ENCODE measurements around the gene FEN1.

The FEN1 gene

DNA sequence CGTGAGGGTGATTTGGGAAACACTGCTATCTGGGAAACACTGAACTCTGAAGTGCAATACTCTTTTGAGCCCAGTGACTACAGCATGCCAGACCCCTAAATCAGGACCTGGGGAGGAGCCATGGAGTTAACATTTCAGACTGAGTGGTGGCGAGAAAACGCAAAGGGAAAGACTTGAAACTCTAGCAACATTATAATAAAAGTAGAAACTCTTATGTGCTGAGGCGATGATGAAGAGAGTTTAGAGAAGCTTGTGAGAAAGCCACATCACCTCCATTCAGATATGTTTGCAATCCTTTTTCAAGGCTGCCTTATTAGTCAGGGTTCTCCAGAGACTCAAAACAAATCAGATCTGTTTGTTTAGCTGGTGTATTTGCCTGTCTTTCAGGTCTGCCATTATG lies 1.9 kb downstream of the FEN1 start:
- no peak for DNase-seq
- WGBS (ENCODE audit: insufficient coverage): 100% methylated on average over 1 of the region's 4 CpGs
- POLR2A ChIA-PET: no interaction called here

DNA sequence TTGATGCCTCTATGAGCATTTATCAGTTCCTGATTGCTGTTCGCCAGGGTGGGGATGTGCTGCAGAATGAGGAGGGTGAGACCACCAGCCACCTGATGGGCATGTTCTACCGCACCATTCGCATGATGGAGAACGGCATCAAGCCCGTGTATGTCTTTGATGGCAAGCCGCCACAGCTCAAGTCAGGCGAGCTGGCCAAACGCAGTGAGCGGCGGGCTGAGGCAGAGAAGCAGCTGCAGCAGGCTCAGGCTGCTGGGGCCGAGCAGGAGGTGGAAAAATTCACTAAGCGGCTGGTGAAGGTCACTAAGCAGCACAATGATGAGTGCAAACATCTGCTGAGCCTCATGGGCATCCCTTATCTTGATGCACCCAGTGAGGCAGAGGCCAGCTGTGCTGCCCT lies 2.7 kb downstream of the FEN1 start:
- Histone ChIP-seq H3K36me3 (ENCODE audit: control insufficient read depth in 4 of 4, insufficient read depth in 4 of 4, low read length in 3 of 4) (peaks cover 3 to 53% (median 11%) of the 10 kb centered on the region in 4 experiments), H3K27me3 (replicated peaks in 2 of 5; ENCODE audit: control insufficient read depth in 4 of 5, insufficient read depth in 5 of 5, low read length in 4 of 5) (no peaks in the 10 kb centered on the region), H3K4me1 (ENCODE audit: control extremely low read depth in 1 of 4, control insufficient read depth in 4 of 4, insufficient read depth in 4 of 4, low read length in 3 of 4) (peaks cover 11 to 29% (median 25%) of the 10 kb centered on the region in 4 experiments), H3K9me3 (ENCODE audit: control extremely low read depth in 1 of 5, control insufficient read depth in 4 of 5, insufficient read depth in 2 of 5, low read depth in 1 of 5, low read length in 4 of 5) (no peaks in the 10 kb centered on the region), H3K4me3 (ENCODE audit: control insufficient read depth in 1 of 7, extremely low read depth in 1 of 7, insufficient read depth in 4 of 7, low read depth in 2 of 7, low read length in 6 of 7) (no peak overlapping the region), H3K27ac (ENCODE audit: insufficient read depth in 1 of 2, low read depth in 1 of 2, low read length in 2 of 2, poor library complexity in 1 of 2, severe bottlenecking in 2 of 2) (no peak overlapping the region)
- no peak for DNase-seq
- ChIA-PET POLR2A (no interaction called here), CTCF (interaction anchor here (0.9 to 19.2 kb wide), 14 partner anchors 9 to 313 kb away, joined by 3 to 218 read pairs (median 16); partner anchors contain the start of gene FADS1)
- 99% methylated on average over 11 of the region's 12 CpGs for WGBS (ENCODE audit: insufficient coverage)

More for the DNA sequence above, 1.9 kb downstream of the FEN1 start:
- H3K4me1 ChIP-seq (ENCODE audit: control extremely low read depth in 1 of 4, control insufficient read depth in 4 of 4, insufficient read depth in 4 of 4, low read length in 3 of 4): peaks cover 11 to 29% (median 25%) of the 10 kb centered on the region in 4 experiments
- CTCF ChIA-PET: interaction anchor here (0.5 to 19.2 kb wide), 6 partner anchors 10 to 312 kb away, joined by 3 to 218 read pairs (median 22); partner anchors contain the start of gene FADS1
- H3K36me3 ChIP-seq (ENCODE audit: control insufficient read depth in 4 of 4, insufficient read depth in 4 of 4, low read length in 3 of 4): peaks cover 6 to 53% (median 16%) of the 10 kb centered on the region in 4 experiments
- no peaks in the 10 kb centered on the region for H3K27me3 ChIP-seq (replicated peaks in 2 of 5; ENCODE audit: control insufficient read depth in 4 of 5, insufficient read depth in 5 of 5, low read length in 4 of 5)
- H3K9me3 ChIP-seq (ENCODE audit: control extremely low read depth in 1 of 5, control insufficient read depth in 4 of 5, insufficient read depth in 2 of 5, low read depth in 1 of 5, low read length in 4 of 5): no peaks in the 10 kb centered on the region
- H3K27ac ChIP-seq (ENCODE audit: insufficient read depth in 1 of 2, low read depth in 1 of 2, low read length in 2 of 2, poor library complexity in 1 of 2, severe bottlenecking in 2 of 2): no peak overlapping the region
- H3K4me3 ChIP-seq (ENCODE audit: control insufficient read depth in 1 of 7, extremely low read depth in 1 of 7, insufficient read depth in 4 of 7, low read depth in 2 of 7, low read length in 6 of 7): peak overlapping the region in 1 of 7 experiments; percentile 40

DNA sequence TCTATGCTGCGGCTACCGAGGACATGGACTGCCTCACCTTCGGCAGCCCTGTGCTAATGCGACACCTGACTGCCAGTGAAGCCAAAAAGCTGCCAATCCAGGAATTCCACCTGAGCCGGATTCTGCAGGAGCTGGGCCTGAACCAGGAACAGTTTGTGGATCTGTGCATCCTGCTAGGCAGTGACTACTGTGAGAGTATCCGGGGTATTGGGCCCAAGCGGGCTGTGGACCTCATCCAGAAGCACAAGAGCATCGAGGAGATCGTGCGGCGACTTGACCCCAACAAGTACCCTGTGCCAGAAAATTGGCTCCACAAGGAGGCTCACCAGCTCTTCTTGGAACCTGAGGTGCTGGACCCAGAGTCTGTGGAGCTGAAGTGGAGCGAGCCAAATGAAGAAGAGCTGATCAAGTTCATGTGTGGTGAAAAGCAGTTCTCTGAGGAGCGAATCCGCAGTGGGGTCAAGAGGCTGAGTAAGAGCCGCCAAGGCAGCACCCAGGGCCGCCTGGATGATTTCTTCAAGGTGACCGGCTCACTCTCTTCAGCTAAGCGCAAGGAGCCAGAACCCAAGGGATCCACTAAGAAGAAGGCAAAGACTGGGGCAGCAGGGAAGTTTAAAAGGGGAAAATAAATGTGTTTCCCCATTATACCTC lies 3.3 kb downstream of the FEN1 start:
- peaks cover 11 to 29% (median 25%) of the 10 kb centered on the region in 4 experiments for H3K4me1 ChIP-seq (ENCODE audit: control extremely low read depth in 1 of 4, control insufficient read depth in 4 of 4, insufficient read depth in 4 of 4, low read length in 3 of 4)
- no peak overlapping the region for H3K27ac ChIP-seq (ENCODE audit: insufficient read depth in 1 of 2, low read depth in 1 of 2, low read length in 2 of 2, poor library complexity in 1 of 2, severe bottlenecking in 2 of 2)
- peaks cover 3 to 56% (median 12%) of the 10 kb centered on the region in 4 experiments for H3K36me3 ChIP-seq (ENCODE audit: control insufficient read depth in 4 of 4, insufficient read depth in 4 of 4, low read length in 3 of 4)
- POLR2A ChIA-PET: no interaction called here
- no peak for DNase-seq
- no peaks in the 10 kb centered on the region for H3K9me3 ChIP-seq (ENCODE audit: control extremely low read depth in 1 of 5, control insufficient read depth in 4 of 5, insufficient read depth in 2 of 5, low read depth in 1 of 5, low read length in 4 of 5)
- no peaks in the 10 kb centered on the region for H3K27me3 ChIP-seq (replicated peaks in 2 of 5; ENCODE audit: control insufficient read depth in 4 of 5, insufficient read depth in 5 of 5, low read length in 4 of 5)
- CTCF ChIA-PET: interaction anchor here (0.9 to 19.2 kb wide), 21 partner anchors 9 to 325 kb away, joined by 3 to 218 read pairs (median 9); partner anchors contain the start of gene FADS1
- 98% methylated on average over 17 of the region's 18 CpGs for WGBS (ENCODE audit: insufficient coverage)
- H3K4me3 ChIP-seq (ENCODE audit: control insufficient read depth in 1 of 7, extremely low read depth in 1 of 7, insufficient read depth in 4 of 7, low read depth in 2 of 7, low read length in 6 of 7): no peak overlapping the region

DNA sequence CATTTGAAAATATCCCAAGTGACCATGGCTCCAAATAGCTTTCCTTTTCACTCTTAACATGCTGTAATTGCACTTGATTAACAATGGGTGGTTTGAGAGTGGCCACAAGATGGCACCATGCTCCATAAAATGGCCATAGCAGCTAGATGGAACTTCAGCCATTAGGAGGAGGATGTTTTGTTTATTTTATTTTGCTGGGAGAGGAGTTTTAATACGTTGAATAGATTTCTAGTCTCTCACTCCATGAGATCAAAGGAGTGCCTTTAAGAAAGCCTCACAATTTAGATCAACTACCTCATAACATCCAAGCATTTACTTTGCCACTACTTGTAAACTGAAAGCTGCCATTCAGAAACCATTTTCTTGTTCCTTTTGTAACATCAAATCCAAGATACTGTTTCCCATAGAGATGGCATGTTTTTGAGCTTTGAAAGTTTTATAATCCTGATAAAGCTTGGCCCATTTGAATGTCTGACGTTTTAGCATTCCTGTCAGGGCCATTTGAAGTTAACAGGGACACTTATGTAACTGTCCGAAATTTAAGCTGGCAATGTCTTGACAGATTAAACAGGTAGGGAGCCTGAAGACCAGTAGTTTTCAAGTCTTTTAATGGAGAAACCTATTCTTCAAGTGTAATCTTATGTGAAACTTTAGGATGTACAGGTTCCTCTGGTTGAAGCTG lies 4.7 kb downstream of the FEN1 start:
- peak overlapping the region; percentile 23 to 47 for H3K27ac ChIP-seq (ENCODE audit: insufficient read depth in 1 of 2, low read depth in 1 of 2, low read length in 2 of 2, poor library complexity in 1 of 2, severe bottlenecking in 2 of 2)
- no peak overlapping the region for H3K4me3 ChIP-seq (ENCODE audit: control insufficient read depth in 1 of 7, extremely low read depth in 1 of 7, insufficient read depth in 4 of 7, low read depth in 2 of 7, low read length in 6 of 7)
- H3K4me1 ChIP-seq (ENCODE audit: control extremely low read depth in 1 of 4, control insufficient read depth in 4 of 4, insufficient read depth in 4 of 4, low read length in 3 of 4): peaks cover 6 to 20% (median 15%) of the 10 kb centered on the region in 4 experiments
- H3K9me3 ChIP-seq (ENCODE audit: control extremely low read depth in 1 of 5, control insufficient read depth in 4 of 5, insufficient read depth in 2 of 5, low read depth in 1 of 5, low read length in 4 of 5): no peaks in the 10 kb centered on the region
- no peaks in the 10 kb centered on the region for H3K27me3 ChIP-seq (replicated peaks in 2 of 5; ENCODE audit: control insufficient read depth in 4 of 5, insufficient read depth in 5 of 5, low read length in 4 of 5)
- POLR2A ChIA-PET: interaction anchor here (0.8 to 1.5 kb wide), 3 partner anchors 15 to 37 kb away, joined by 3 to 7 read pairs (median 3); partner anchors contain the start of gene FADS1
- DNase-seq: peak; percentile 87 to 92 (median 88)
- 91% methylated on average over 2 of the region's 3 CpGs for WGBS (ENCODE audit: insufficient coverage)
- CTCF ChIA-PET: interaction anchor here (0.7 to 19.2 kb wide), 38 partner anchors 8 to 410 kb away, joined by 3 to 218 read pairs (median 4); partner anchors contain the start of genes FADS1, FADS2 and RAB3IL1
- peaks cover 8 to 70% (median 21%) of the 10 kb centered on the region in 4 experiments for H3K36me3 ChIP-seq (ENCODE audit: control insufficient read depth in 4 of 4, insufficient read depth in 4 of 4, low read length in 3 of 4)

DNA sequence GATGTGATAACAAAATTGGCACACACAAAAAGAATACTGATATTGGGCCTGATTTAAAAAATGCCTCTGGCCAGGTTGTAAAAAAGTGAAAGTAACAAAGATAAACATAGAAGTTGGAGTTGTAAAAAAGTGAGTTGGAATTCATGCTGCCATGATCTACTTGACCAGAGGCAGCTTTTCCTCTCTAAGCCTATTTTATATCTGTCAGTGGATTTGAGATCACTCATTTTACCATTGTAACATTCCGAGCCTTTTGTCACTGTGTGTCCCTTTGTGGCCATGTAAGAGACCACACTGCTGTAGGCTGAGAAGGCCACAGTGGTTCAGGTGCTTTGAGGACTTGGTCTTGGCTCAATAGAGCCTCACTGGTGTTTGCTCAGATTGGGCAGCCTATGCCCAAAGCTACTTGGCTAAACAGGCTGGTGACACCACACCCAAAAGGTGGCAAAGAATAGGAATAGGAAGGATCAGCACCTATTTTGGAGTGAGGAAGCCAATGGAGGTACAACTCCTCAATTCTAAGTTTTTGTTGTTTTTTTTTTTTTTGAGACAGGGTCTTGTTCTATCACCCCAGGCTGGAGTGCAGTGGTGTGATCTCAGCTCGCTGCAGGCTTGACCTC lies 7.1 kb downstream of the FEN1 start:
- 93% methylated on average over 2 of the region's 2 CpGs for WGBS (ENCODE audit: insufficient coverage)

DNA sequence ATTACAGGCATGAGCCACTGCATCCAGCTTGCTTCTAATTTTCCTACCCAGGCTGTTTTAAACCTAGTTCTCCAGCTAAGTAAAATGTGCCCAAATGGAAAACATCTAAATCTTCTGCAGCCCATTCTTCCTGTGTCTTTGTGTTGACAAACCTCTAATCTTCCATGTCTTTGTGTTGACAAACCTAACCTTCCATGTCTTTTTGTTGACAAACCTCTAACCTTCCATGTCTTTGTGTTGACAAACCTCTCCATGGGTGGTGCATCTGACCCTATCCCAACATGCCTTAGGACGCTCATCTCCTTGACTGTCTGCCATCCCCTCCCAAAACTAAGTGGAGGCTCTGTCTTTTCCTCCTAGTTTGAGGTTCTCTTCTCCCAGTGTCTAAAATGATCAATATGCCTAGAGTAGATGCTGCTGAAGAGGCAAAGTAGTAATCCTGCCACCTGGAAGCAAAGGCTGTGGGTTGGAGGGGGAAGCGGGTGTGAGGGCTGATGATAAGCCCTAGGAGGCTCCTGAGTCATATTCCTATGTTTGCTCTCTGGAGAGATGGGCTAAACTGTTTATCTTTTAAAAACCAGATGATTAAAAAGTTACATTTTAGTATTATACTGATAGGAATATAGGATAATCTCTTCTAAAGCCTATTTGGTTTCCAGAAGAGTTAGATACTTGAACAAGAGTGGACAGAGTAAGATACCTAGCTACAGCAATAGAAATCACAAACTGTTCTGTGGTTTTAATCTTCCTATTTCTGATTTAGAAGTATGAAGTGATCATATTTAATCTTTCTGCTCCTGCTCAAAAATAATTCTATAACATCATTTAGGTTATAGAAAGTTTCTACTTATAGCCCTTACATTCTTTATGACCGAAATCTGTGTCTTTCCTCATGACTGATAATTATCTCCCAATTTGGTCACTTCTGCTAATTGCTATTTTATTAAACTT lies 7.9 kb downstream of the FEN1 start:
- no peak overlapping the region for H3K4me3 ChIP-seq (ENCODE audit: control insufficient read depth in 1 of 7, extremely low read depth in 1 of 7, insufficient read depth in 4 of 7, low read depth in 2 of 7, low read length in 6 of 7)
- H3K4me1 ChIP-seq (ENCODE audit: control extremely low read depth in 1 of 4, control insufficient read depth in 4 of 4, insufficient read depth in 4 of 4, low read length in 3 of 4): peaks cover 0 to 3% (median 0%) of the 10 kb centered on the region in 4 experiments
- H3K36me3 ChIP-seq (ENCODE audit: control insufficient read depth in 4 of 4, insufficient read depth in 4 of 4, low read length in 3 of 4): peaks cover 16 to 88% (median 44%) of the 10 kb centered on the region in 4 experiments
- ChIA-PET POLR2A (interaction anchor here (0.5 kb wide), 1 partner anchor 370 kb away, joined by 3 read pairs; no protein-coding TSS in a partner anchor), CTCF (interaction anchor here (0.7 to 19.2 kb wide), 8 partner anchors 11 to 98 kb away, joined by 3 to 218 read pairs (median 4); partner anchors contain the start of gene FADS1)
- no peak for DNase-seq
- no peaks in the 10 kb centered on the region for H3K27me3 ChIP-seq (replicated peaks in 2 of 5; ENCODE audit: control insufficient read depth in 4 of 5, insufficient read depth in 5 of 5, low read length in 4 of 5)
- H3K27ac ChIP-seq (ENCODE audit: insufficient read depth in 1 of 2, low read depth in 1 of 2, low read length in 2 of 2, poor library complexity in 1 of 2, severe bottlenecking in 2 of 2): no peak overlapping the region
- no peaks in the 10 kb centered on the region for H3K9me3 ChIP-seq (ENCODE audit: control extremely low read depth in 1 of 5, control insufficient read depth in 4 of 5, insufficient read depth in 2 of 5, low read depth in 1 of 5, low read length in 4 of 5)
- 92% methylated on average over 2 of the region's 3 CpGs for WGBS (ENCODE audit: insufficient coverage)

More for the DNA sequence above, 7.1 kb downstream of the FEN1 start:
- ChIA-PET POLR2A (no interaction called here), CTCF (interaction anchor here (1.0 to 19.2 kb wide), 7 partner anchors 16 to 72 kb away, joined by 3 to 218 read pairs (median 13); partner anchors contain the start of genes FADS1 and FADS2)
- DNase-seq: no peak
- H3K36me3 ChIP-seq (ENCODE audit: control insufficient read depth in 4 of 4, insufficient read depth in 4 of 4, low read length in 3 of 4): peaks cover 16 to 88% (median 40%) of the 10 kb centered on the region in 4 experiments
- no peak overlapping the region for H3K4me3 ChIP-seq (ENCODE audit: control insufficient read depth in 1 of 7, extremely low read depth in 1 of 7, insufficient read depth in 4 of 7, low read depth in 2 of 7, low read length in 6 of 7)
- peaks cover 0 to 5% (median 1%) of the 10 kb centered on the region in 4 experiments for H3K4me1 ChIP-seq (ENCODE audit: control extremely low read depth in 1 of 4, control insufficient read depth in 4 of 4, insufficient read depth in 4 of 4, low read length in 3 of 4)
- H3K9me3 ChIP-seq (ENCODE audit: control extremely low read depth in 1 of 5, control insufficient read depth in 4 of 5, insufficient read depth in 2 of 5, low read depth in 1 of 5, low read length in 4 of 5): no peaks in the 10 kb centered on the region
- no peaks in the 10 kb centered on the region for H3K27me3 ChIP-seq (replicated peaks in 2 of 5; ENCODE audit: control insufficient read depth in 4 of 5, insufficient read depth in 5 of 5, low read length in 4 of 5)
- peak overlapping the region in 1 of 2 experiments; percentile 8 for H3K27ac ChIP-seq (ENCODE audit: insufficient read depth in 1 of 2, low read depth in 1 of 2, low read length in 2 of 2, poor library complexity in 1 of 2, severe bottlenecking in 2 of 2)
